CD4-positive, alpha-beta T cell treated with Interleukin-12 subunit alpha and Interleukin-12 subunit beta, for 1 hour (primary cell): ENCODE results near the gene PEX11B.

Experiments
- DNase-seq: peaks from one replicate; pipeline ENCODE4 v3.0.0-alpha.2; 2020

PEX11B gene, protein sequence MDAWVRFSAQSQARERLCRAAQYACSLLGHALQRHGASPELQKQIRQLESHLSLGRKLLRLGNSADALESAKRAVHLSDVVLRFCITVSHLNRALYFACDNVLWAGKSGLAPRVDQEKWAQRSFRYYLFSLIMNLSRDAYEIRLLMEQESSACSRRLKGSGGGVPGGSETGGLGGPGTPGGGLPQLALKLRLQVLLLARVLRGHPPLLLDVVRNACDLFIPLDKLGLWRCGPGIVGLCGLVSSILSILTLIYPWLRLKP

DNA sequence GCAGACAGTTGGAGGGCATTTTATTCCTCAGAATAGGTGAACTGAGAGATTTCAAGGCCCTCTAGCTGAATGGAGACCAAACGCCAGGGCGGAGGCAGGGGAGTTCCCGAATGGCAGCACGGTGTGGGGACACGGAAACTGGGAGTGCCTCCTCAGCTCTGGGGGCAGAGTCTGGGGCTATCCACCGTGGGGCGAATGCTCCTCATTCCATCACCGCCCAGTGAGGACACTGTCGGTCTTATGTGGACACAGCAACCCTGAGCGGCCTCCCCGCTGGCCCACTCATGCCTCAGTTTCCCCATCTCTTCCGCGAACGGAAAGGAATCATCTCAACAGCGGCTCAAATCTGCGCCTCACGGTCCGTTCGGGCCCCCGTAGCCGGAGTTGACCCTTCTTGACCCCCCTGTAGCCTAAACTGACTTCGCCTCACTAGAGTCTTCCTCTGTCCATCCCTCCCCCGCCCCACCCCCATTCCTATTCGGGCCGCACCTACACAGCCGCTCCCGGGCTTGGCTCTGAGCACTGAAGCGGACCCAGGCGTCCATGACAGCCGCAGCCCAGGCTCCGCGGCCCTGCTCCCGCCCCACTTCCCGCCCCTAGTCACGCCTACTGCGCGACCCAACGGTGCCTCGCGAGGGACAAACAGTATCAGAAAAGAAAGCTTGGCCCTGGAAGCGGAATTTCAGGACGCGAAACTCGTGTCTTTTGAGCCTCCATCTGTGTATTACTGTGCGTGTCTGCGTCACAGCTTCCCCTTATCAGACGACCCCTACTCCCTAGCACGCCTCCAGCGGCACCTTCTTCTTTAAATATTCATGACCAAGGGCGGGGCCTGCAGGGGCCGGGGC, at the start of gene PEX11B:
PEX11B (minus strand) TSS at position 574 of the 848 bp plus-strand sequence; CDS start at position 545, 29 bp downstream.
- DNase-seq, result peak; percentile 94

DNA sequence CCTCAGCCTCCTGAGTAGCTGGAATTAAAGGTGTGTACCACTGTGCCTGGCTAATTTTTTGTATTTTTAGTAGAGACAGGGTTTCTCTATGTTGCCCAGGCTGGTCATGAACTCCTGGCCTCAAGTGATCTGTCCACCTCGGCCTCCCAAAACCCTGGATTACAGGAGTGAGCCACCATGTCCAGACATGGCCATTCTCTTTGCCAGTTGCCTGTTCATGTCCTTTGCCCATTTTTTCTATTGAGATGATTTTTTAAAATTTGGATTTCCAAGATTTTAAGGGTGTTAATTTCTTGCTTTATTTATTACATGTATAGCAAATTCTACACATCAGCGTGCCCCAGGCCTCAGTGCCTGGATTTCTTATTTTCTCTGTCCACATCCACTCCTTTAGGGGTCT, 48.8 kb upstream of the PEX11B start:
- no peak for DNase-seq

DNA sequence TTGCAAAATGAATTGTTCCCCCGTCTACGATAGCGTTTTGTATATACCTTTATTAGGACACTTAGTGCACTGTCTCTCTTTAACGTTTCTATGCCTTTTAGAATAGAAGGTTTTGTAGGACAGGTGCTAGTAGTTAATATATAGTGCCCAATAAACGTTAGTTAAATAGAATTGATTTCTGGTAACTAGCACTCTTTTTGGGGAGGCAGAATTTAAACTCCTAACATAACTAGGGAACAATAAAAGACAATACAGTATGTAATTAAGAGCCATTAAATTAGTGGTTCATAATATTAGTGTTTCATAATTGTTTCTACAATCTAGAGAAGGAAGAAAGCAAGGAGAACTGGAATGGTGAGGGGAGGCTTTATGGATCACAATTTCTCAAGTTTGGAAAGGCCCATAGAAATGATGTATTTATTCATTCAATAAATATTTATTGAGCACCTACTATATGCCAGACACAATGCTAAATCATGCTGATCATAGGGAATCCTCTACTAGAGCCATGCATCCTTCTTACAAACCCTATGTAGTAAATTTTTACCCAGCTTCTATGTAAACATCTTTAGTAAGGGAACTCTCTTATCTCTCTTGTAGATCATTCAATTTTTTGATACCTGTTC, 46.7 kb upstream of the PEX11B start:
- DNase-seq, result no peak

DNA sequence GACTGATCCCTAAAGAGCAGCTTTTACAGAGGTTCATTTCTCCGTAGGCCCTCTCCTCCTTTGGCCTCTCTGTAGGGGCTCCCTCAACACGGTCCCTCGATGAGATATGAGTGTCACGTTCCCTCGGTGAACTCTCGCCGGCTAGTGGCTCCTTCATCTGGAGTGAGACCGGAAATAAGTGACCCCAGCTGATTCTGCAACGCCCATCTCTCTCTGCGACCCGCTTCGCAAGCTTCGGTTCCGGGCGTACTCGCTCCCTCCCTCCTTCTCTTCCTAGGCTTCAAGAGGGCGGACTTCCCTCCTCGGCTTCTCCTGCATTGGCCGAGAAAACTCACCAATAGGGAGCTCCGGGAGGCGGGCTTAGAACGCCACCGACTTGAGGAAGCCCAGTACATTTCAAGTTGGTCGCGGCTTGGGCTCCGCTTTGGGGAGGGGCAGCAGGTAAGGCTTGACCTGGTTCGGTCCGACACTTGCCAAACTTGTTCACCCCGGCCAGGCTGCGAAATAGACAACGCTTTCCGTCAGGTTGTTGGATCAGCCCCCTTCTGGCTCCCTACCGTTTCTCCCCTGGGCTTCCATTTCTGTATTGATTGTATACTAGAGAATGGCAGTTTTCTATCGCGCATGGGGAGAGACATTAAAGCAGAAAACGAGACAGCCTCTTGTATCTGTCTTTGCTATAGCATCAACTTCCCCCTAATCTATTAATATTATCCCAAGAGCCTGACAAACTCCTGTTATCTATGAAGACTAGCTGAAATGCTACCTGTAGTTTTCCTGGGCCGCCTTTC, 46.0 kb upstream of the PEX11B start, which contains the start of the genes ANKRD34A and POLR3GL:
ANKRD34A (minus strand) TSS at position 248 of the 791 bp plus-strand sequence. CDS start 2,816 bp downstream, outside the sequence.
POLR3GL (plus strand) TSS at position 363 of the 791 bp plus-strand sequence. CDS start 10,176 bp downstream, outside the sequence.
- peak; percentile 93 for DNase-seq

DNA sequence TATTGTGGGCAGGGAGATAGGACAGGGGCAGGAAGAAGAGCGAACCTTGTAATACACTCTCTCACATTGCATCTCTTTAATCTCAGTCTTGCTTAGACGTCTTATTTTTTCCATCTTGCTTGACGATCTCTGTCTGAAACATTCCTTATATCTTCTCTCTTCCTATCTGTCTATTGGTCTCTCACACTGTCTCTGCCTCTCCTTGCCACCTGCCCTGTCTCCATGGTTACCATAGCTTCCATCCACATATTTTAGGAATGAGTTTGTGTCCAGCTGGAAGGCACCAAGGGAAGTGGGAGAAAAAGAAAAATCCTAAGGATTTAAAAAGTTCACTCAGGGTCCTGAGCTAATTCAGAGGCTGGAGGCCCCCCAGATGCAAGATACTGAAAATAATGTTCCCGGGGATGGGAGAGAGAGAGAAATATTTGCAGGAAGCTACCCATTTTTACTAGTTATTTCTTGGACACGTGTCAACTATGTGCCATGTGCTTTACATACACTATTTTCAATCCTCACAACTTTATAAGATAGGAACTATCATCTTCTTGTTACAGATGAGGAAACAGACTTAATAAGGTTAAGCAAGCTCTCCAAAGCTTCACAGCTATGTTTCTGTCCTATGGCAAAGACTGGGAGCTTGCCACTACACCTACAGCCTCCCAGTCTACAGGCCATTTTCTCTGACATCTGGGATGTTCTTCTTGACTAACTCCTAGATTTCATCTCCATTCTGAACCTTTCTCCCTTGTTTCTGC, 44.9 kb upstream of the PEX11B start:
- DNase-seq, result no peak

DNA sequence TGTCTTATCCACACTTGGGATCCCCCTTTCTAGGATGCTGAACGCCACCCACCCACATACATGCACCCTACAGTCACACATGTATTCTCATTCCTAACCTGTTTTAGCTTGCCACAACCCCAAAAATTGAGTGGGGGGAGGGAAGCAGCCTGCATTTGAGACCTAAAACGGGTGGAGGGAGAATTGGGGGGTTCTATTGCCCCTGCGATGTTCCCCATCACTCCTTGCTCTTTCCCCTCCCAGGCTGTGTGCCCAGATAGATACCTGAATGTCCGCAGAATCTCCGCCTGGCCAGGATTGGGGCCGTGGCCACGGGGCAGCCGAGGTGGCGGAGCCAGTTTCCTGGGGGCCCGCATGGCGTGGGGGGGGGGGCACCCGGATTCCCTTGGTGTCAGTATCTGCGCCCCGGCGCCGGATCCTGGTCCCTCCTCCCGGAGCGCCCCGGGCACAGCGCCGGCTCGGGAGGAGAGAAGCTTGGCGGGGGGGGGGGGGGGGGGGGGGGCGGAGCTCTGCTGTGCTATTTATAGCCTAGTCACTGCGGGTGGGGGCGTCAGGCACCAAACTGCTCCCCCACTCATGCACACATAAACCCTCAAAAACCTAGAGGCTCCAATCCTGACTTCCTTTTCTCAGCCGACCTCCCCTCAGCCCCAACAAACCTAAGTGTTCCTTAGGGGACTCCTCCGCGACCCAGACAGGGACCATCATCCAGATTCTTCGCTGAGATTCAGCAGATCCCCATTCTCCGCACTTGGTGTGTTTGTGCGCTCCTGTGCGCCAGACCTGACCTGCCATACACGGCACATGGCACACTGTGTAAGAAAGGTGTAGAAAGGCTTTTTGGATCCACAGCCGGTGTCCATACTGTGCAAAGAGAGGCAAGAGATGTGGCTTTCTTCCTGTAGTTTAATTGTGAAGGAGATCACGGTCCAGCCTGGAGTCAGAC, 43.9 kb upstream of the PEX11B start:
- DNase-seq, result peak; percentile 55

DNA sequence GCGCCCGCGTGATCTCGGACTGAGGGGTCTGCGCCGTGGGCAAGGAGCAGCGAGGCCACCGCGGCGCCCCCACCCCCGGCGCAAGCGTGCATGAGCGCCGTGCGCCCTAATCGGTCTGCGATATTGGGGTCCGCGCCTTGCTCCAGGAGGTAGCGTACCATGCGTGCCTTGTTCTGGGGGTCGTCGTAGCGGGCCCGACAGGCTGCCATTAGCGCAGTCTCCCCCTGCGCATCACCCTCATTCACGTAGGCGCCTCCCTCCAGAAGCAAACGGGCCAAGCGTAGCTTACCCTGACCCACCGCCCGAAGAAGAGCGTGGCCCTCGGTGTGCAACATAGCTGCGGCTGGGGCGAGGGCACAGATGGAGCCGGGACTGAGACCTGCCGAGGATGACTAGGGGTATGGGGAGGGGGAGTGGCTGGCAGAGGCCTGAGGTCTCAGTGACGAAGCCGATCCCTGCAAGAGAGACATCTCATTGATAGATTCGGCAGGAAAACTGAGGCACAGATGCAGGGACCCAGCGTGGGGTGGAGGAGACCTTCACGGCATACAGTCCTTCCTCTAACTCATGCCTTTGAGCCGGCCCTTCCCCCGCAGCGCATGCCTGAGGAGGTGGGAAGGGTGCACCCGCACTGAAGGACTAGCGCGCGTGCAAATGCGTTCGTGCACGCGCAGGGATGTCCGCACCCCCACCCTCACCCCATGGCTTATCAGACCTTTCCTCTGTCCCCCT, 43.1 kb upstream of the PEX11B start:
- peak; percentile 43 for DNase-seq

DNA sequence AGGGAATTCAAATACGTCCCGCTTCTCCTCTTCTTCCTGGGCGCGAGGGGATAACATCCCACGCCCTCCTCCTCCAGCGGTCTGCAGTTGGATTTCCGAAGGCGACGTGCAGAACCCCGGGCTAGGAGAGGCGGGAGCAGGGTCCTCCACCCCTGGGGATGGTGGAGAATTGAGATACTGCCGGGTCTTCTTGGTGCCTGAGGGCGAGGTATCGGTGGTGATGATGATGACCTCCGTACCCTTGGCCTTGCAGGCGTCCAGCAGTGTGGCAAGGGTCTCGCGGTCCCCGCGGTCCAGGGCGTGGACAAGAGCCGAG, 42.5 kb upstream of the PEX11B start:
- DNase-seq, result no peak

DNA sequence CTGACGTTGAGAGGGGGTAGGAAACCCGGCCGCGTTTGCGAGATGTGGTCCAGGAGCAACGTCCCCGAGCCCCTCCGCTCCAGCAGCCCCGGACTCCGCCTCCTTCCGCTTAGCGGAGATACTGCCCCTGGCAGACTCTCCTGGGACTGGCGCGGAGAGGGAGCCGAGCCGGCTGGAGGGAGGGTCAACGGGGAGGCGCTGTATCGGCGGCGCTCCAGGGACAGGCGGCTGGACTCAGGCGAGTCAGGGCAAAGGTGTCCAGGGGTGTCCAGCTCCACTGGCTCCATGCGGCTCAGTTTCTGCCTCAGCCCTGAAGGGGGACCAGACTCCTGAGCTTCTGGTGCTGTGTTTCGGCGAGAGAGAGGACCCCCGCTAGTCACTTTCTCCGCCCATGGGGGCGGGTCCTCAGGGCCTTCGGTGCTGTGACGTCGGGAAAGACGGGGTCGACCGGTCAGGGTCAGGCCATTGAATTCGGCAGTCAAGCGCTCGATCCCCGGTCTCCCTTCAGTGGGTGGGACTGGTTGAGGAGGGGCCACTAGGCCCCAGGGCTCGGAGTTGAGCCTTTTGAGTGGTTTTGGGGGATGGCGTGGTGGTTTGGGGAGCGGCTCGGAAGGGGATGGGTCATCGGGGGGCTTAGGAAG, 42.1 kb upstream of the PEX11B start:
- DNase-seq, result peak; percentile 52

DNA sequence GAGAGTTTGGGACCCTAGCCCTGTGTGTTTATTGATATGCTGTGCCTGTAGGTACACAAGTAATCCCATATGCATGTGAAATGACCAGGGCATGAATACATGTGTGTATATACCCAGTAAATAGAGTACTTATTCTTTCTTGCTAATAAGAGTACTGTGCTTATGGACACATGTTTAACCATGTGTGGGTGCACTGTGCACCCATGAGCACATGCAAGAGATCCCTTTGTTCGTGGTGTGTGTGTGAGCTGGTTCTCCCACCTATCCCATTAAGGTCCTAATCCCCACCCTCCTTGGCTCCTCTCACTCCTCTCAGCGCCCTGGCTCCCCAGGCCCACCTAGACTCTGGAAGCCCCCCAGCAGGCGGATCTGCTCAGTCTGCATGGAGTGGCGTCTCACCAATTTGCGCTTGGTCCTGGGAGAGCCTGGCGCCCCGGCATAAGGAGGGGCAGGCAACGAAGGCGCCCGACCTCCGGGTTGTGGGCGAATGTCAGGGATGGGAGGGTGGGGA, 41.5 kb upstream of the PEX11B start:
- DNase-seq, result no peak

DNA sequence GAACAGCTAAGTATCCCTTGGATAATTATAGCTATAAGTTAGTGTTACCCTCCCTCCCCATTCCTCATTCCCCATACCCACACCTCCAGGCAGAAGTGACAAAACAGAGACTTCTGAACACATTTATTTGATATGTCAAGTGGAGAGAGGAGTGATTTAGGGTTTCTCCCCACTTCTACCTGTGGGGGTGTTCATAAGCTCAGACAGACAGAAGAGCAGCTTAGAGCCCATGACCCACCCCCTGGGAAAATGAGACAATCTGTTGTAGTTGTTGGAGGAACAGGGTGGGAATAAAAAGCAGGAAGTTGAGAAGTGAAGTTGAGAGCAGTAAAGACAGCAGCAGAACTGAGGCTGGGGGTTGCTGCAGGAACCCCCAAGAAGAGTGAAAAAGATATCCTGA, 40.8 kb upstream of the PEX11B start:
- no peak for DNase-seq

DNA sequence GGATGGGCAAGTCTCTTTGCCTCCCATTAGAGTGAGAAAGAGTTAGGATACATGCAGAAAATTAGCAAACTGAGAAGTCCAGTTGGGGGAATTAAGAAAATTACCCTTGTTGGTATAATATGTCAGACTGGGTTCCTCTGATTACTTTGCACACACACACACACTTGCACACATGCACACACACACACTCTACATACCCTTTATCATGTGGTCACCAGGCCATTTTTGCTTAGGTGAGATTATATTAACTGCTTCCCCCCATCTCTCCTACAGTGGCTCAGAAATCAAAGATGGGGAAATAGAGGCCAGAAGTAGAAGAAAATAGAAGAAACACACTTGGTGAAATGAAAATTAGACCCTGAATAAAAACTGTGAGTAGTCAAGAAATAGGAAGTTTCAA, 40.2 kb upstream of the PEX11B start:
- no peak for DNase-seq

DNA sequence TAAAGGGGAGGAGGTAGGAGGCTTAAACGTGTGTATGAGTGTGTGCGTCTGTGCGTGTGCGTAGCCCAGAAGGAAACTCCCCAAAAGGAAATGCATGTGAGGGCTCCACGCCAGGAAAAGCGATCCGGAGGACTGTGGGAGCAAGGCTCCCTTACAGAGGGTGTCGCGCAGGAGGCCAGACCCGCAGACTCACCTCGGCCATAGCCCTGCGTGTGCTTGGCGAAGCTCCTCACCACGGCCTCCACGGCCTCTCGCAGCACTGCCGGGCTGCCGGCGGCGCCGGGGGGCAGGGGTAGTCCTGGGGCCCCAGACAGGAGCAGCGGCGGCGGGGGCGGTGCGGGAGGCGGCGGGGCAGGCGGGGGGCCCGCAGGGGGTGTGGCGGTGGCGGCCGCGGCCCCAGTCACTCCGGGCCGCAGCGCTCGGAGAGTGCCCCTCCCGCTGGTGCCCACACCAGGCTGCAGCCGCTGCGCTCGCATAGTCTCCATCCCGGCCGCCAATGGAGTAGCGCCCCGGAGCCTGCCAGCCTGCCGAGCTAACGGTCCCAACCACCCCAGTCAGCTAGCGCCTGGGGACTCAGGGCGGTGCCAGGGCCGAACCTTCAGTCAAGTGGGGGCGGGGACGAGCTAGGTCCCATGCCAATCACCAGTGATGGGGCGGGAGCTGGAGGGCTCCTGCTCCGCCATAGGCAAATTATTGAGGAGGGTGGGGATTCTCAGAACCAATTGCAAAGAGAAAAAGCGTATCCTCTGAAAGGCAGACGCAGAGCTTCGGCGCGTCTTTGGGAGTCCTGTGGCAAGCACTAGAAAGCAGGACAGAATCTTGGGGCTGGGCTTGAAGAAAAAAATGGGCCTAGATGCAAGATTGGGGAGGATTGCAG, 39.2 kb upstream of the PEX11B start, which contains the start of gene LIX1L:
LIX1L (minus strand) TSS at position 575 of the 877 bp plus-strand sequence; CDS start at position 485, 90 bp downstream.
- peak; percentile 94 for DNase-seq

DNA sequence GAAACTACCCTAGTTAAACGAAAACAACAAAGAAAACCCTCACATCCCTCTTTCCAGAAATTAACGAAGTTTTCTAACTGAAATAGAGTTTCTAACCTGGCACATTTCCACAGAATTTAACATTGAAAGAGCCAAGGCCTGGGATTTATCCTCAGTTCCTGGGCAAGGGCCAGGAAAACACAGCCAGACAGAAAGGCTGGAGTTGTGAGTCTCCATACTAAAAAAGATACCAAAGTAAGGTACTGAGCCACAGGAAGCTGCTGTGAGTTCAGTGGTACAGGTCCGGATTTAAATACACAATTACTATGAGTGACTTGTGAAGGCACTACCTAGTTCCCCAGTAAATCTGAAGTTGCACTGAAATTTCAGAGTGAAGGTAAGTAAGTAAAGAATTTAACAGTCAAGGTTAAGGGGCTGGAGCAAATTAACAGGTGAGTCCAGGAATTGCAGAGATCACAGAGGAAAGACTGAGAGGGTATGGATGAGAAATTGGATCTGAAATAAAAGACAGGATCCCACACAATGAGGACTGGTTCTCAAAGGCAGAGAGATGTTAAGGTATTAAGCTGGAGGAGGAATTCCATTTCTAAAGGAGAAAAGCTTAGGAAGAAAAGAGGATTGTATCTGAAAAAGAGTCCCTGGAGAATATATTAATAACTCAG, 38.4 kb upstream of the PEX11B start:
- DNase-seq, result peak; percentile 24

DNA sequence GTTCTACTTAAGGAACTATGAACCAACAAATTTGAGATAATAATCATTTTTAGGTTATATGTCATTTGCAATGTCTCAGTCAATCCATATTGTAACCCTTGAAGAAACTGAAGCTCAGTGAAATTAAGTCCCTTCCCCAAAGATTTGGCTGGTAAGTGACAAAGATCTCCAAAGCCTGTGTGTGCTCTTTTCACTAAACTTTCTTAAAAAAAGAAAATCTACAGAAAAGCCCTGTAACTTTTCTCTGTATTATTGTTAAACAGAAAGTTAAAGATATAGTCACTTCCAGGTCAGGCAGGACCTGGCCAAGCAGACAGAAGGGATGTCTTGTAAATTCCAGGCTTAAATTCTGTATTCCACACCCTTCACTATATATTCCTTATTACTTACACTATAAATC, 37.8 kb upstream of the PEX11B start:
- DNase-seq, result no peak

DNA sequence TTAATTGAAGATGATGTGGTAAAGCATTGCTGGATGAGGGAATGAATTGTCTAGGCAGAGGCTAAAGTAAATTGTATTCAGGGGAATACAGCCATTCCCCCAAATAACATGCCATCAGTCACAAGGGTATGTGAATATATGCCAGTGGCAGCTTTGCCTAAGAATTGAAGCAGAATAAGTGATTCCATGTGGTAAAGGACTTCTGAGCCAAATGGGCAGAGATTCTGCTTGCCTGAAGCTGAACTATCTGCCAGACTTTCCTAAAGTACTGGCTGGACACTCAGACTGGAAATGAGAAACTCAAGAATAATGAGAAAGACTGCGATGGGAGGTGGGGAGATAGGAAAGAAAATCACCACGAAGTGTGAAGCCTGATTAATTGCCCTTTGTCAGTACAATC, 36.9 kb upstream of the PEX11B start:
- no peak for DNase-seq

DNA sequence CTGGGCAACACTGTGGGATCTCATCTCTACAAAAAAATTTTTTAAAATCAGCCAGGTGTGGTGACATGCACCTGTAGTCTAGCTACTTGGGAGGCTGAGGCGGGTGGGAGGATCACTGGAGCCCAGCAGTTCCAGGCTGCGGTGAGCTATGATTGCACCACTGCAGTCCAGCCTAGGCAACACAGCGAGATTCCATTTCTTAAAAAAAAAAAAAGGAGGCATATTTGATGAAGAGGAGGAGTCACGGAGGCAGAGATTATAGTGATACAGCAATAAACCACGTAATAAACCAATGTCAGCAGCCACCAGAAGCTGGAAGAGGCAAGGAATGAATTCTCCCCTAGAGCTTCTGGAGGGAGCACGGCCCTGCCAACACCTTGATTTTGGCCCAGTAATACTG, 35.3 kb upstream of the PEX11B start:
- DNase-seq, result no peak

DNA sequence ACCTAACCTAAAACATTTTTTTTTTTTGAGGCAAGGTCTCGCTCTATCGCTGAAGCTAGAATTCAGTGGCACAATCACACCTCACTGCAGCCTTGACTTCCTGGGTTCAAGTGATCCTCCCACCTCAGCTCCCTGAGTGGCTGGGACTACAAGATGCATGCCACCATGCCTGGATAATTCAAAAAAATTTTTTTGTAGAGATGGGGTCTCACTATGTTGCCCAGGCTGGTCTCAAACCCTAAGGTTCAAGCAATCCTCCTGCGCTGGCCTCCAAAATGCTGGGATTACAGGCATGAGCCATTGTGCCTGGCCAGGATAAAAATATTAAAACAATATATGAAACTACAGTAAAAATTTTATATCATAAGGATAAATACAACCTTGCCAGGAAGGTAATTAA, 34.4 kb upstream of the PEX11B start:
- DNase-seq, result no peak
